Measurements from ENCODE around the gene FOXJ2.
"Not testable (repeated sequence)": the region's sequence is repeated elsewhere in the genome, so short reads cannot be mapped to it uniquely, and the experiment has no call there.

GRCh38 chr12:8071820-8072219 is 39.3 kb downstream of the FOXJ2 start:
- TF ChIP-seq POLR2A, CTCF (IDR thresholded peaks at IDR 0.05): not testable (repeated sequence)

Data from right lobe of liver (tissue), 4 donors.